GM19023 (cell line): ENCODE data around the gene MZF1.
"Not testable (repeated sequence)": the region's sequence is repeated elsewhere in the genome, so short reads cannot be mapped to it uniquely, and the experiment has no call there.

Experiments used
- ATAC-seq: cut with Tn5 transposase; IDR thresholded peaks from one replicate; pipeline ENCODE4 v1.9.1; 2021; ENCODE audit warnings: mild to moderate bottlenecking, moderate library complexity; ENCODE audit not compliant: unreplicated experiment

The MZF1 gene

GRCh38 chr19:58572818-58573657 is at the start of gene MZF1:
MZF1 (minus strand) TSS chr19:58573335; CDS start chr19:58571389, 1,946 bp downstream.
- ATAC-seq, result peak; percentile 56

- ATAC-seq, result not testable (repeated sequence)
Observed at GRCh38 chr19:58607213-58607612, 34.1 kb upstream of the MZF1 start.

- not testable (repeated sequence) for ATAC-seq
Observed at GRCh38 chr19:58606251-58606896, 33.2 kb upstream of the MZF1 start.

DNA sequence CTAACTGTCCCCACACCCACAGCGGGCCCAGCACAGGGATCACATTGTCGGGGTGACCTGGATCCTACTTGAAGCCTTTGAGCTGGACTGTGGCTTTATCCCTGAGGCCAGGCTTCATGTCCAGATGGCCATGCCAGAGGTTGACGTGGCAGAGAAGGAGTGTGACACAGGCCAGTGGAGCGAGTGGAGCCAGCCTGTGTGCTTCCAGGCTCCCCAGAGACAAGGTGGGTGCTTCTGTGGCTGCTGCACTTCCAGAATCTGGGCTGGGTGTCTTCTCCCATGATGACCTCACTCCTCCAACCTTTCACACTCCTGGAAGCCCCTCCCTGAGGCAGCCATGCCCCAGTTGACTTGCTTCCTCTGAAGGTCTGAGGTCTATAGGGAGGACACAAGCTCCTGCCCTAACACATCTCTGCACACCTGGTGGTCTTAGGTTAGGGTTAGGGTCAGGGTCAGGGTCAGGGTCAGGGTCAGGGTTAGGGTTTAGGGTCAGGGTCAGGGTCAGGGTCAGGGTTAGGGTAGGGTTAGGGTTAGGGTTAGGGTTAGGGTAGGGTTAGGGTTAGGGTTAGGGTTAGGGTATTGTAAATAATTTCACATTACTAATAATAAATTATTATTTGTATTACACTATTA is 13.1 kb upstream of the MZF1 start:
- ATAC-seq, result no peak

- no peak for ATAC-seq
Observed at GRCh38 chr19:58585442-58586132, 12.5 kb upstream of the MZF1 start.

DNA sequence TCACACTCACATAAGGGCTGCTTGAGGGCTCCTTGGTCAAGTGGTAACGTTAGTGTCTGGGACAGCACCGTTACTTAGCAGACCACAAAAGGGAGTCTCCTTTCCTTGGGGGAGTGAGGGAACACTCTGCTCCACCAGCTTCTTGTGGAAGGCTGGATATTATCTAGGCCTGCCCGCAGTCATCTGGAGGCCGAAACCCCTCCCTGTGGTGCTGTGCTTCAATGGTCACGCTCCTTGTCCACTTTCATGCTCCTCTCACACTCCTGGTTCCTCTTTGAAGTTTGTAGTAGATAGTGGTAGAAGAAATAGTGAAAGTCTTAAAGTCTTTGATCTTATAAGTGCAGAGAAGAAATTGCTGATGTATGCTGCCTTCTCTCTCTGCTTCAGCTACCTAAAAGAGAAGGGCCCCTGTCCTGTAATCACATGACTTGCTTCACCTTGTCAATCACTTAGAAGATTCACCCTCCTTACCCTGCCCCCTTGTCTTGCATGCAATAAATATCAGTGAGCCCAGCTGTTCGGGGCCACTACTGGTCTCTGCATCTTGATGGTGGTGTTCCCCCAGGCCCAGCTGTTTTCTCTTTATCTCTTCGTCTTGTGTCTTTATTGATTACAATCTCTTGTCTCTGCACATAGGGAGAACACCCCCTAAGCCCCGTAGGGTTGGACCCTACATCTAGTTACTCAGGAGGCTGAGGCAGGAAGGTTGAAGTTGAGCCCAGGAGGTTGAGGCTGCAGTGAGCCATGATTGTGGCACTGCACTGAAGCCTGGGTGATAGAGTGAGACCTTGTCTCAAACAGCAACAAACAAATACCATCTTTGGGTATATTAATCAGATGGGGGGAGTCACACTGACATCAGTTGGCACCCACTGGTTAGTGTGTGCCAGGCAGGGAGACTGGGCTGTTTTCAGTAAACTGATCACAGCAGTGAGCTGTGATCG is 11.6 kb upstream of the MZF1 start:
- no peak for ATAC-seq

DNA sequence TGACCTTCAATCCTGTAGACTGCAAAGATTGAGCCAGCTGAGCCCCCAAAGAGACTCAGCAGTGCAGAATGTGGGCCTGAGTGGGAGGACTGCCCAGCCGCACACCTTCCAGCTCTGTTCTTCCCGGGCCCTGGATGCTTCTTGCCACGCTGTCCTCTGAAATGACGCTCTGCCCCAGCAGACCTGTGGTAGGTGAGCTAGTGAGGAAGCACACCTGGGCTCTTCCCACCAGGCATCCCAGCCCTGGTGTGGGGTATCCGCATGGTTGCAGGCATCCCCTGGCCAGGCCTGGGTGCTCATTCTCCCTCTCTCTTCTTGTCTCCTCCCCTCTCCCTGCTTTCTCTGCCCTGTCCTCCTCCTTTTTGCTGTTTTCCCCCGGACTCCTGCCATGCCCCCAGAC is 9.8 kb upstream of the MZF1 start:
- ATAC-seq, result no peak

GRCh38 chr19:58581227-58582141 is 8.3 kb upstream of the MZF1 start:
- no peak for ATAC-seq

GRCh38 chr19:58579473-58580142 is 6.5 kb upstream of the MZF1 start:
- ATAC-seq, result no peak

DNA sequence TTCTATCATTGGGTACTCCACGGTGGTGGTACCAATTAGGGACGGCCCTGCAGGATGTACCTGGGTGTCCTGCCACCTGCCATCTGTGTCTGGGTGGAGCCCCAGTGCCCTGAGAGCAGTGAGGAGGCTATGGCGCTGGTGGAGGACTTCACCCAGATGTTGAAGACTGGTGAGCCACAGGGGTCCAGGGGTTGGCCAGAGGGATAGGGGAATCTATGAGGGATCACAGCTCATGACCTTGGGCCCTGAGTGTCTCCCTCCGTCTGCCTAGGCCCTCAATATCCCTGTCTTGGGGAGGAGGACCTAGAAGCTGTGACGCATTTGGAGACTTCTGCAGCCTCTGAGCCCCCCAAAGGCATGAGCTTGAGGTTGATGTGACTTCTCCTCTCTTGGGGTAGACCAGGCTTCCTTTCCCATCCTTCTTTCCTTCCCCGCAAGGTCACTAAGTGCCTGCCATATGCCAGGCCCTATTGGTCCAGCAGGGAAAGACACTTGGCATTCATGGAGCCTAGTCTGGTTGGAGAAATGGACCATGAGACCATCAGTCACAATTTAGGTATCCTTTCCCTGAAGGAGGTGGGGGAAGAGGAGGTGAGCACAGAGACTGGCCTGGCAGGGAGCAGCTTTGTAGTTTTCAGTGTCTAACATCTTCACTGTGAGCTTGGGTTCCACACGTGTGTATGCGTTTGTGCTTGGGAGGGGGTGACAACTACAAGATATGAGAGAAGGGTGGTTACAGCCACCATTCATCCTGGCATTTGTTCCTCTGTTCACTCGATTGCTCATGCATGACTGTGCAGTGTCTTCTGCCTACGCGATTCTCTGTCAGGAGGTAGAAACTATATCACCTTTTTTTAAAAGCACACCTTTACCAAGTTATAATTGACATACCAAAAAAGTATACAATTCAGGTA is 5.1 kb upstream of the MZF1 start:
- ATAC-seq, result no peak

GRCh38 chr19:58577581-58577980 is 4.4 kb upstream of the MZF1 start:
- not testable (repeated sequence) for ATAC-seq

GRCh38 chr19:58575183-58576041 is 2.3 kb upstream of the MZF1 start:
- ATAC-seq, result peak; percentile 43

- no peak for ATAC-seq
Observed at GRCh38 chr19:58573658-58574164, 576 bp upstream of the MZF1 start.

- ATAC-seq, result no peak
Observed at GRCh38 chr19:58572026-58572817, 913 bp downstream of the MZF1 start.

DNA sequence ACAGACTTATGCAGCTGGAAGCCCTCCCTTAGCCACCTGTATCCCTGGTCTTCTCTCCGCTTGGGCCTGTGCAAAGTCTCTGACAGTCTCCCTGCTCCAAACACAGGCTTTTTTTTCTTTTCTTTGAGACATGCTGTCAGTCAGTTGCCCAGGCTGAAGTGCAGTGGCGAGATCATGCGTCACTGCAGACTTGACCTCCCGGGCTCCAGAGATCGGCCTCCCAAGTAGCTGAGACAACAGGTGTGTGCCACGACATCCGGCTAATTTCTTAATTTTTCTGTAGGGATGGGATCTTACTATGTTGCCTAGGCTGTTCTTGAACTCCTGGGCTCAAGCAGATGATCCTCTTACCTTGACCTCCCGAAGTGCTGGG is 1.6 kb downstream of the MZF1 start:
- ATAC-seq, result no peak
